PC-9 (cell line): ENCODE results near the gene NANOS3. TPM values are rescaled to one million over a fixed set of nuclear protein-coding genes. Genes with fewer than 3 reads are reported as not detected.

Experiments
- BruUV-seq: library from RNA; stranded (reverse); fragments of 400-500 nt; replicated peaks from 2 replicates; lab custom pipeline; 2021; lab: Mats Ljungman, UMichigan
- CTCF ChIA-PET: fragments of 300-600 bp; sonication (Branson Sonifier 250); formaldehyde crosslinking; loops from one replicate; lab custom pipeline; 2022; ENCODE audit warnings: antibody characterized with exemption; lab: Charles Lee
- POLR2A ChIA-PET: fragments of 300-600 bp; sonication (Branson Sonifier 250); formaldehyde crosslinking; loops from one replicate; lab custom pipeline; 2022; ENCODE audit warnings: antibody characterized with exemption; ENCODE audit not compliant: unreplicated experiment; lab: Charles Lee
- DNase-seq, 2 experiments: peaks; one replicate each; pipeline versions ENCODE4 v3.0.0 to v3.0.0-alpha.2; 2015 to 2022; ENCODE audit warnings: mixed read lengths in 1 of 2
- H2AFZ ChIP-seq: fragments of 200-600 bp; sonication (generic); 2 replicates; pipeline ENCODE4 v1.8.1; 2017; ENCODE audit warnings: antibody characterized with exemption
- H3F3A ChIP-seq: fragments of 200-600 bp; sonication (generic); 2 replicates; pipeline ENCODE4 v1.8.1; 2017; ENCODE audit warnings: antibody characterized with exemption, mild to moderate bottlenecking, low read depth; ENCODE audit not compliant: insufficient read depth
- H3K27ac ChIP-seq: fragments of 200-600 bp; sonication (generic); 2 replicates; pipeline ENCODE4 v1.6.1; 2016; ENCODE audit warnings: mixed run types
- H3K27me3 ChIP-seq: fragments of 200-600 bp; sonication (generic); 2 replicates; pipeline ENCODE4 v1.6.1; 2016; ENCODE audit warnings: low read depth, mixed run types; ENCODE audit not compliant: insufficient read depth
- H3K36me3 ChIP-seq: fragments of 200-600 bp; sonication (generic); 2 replicates; pipeline ENCODE4 v1.6.1; 2016; ENCODE audit warnings: low read depth, mixed run types
- H3K4me1 ChIP-seq: fragments of 200-600 bp; sonication (generic); replicated peaks from 2 replicates; pipeline ENCODE4 v1.6.1; 2016; ENCODE audit warnings: mixed run types; ENCODE audit not compliant: insufficient read depth
- H3K4me2 ChIP-seq: fragments of 200-600 bp; sonication (generic); 2 replicates; pipeline ENCODE4 v1.6.1; 2017; ENCODE audit warnings: mixed run types
- H3K4me3 ChIP-seq: fragments of 200-600 bp; sonication (generic); 2 replicates; pipeline ENCODE4 v1.6.1; 2016; ENCODE audit warnings: mixed run types
- H3K79me2 ChIP-seq: fragments of 200-600 bp; sonication (generic); 2 replicates; pipeline ENCODE4 v1.6.1; 2017; ENCODE audit warnings: low read depth, mixed run types
- H3K9me2 ChIP-seq: fragments of 200-600 bp; sonication (generic); 2 replicates; pipeline ENCODE4 v1.8.1; 2017; ENCODE audit warnings: mild to moderate bottlenecking; ENCODE audit not compliant: insufficient read depth
- H3K9me3 ChIP-seq: fragments of 200-600 bp; sonication (generic); 2 replicates; pipeline ENCODE4 v1.8.1; 2016; ENCODE audit warnings: low read depth; ENCODE audit not compliant: insufficient read depth
- H4K20me1 ChIP-seq: fragments of 200-600 bp; sonication (generic); 2 replicates; pipeline ENCODE4 v1.8.1; 2017; ENCODE audit not compliant: insufficient read depth
- EZH2 ChIP-seq: fragments of 200-600 bp; sonication (generic); IDR thresholded peaks from 2 replicates; pipeline ENCODE4 v1.8.0; 2017; ENCODE audit warnings: antibody characterized with exemption, low read depth
- intact Hi-C: fragments of 100-400 bp; cut with micrococcal nuclease; formaldehyde crosslinking; loops from one replicate; pipeline ENCODE4 v1.10.0; 2022; ENCODE audit not compliant: unreplicated experiment
- total RNA-seq: library from RNA; stranded (reverse); gene quantifications from 2 replicates; pipeline ENCODE4 v1.2.3, GENCODE V29; 2021
- TF ChIP-seq, protein P1 (sequence below): fragments of 200-600 bp; sonication (generic); conservative IDR thresholded peaks from 2 replicates; pipeline ENCODE4 v1.6.1; 2017; ENCODE audit warnings: mixed run types, antibody characterized with exemption, mild to moderate bottlenecking, moderate library complexity

NANOS3 gene
- total RNA-seq, 1 experiment from 2014 or later = 2.1 TPM

DNA sequence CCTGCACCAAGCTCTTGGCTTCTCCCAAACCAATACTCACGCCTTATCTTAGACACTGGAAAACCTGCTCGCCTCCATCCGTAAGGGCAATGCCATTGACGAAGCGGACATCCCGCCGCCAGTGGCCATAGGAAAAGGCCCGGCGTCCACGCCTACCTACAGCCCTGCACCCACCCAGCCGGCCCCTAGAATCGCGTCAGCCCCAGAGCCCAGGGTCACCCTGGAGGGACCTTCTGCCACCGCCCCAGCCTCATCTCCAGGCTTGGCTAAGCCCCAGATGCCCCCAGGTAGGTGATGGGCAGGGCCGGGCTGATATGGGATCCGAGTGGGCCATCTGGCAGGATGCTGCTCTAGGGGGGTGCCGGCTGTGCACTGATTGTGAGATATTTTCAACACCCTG lies 36.4 kb downstream of the NANOS3 start:
- POLR2A ChIA-PET = no interaction called here
- Histone ChIP-seq H3K27me3 (no peaks in the 10 kb centered on the region), H3K36me3 (peaks cover 49% of the 10 kb centered on the region), H2AFZ (no peak overlapping the region), H3K4me3 (no peak overlapping the region), H3K9me2 (no peaks in the 10 kb centered on the region), H4K20me1 (no peaks in the 10 kb centered on the region), H3F3A (peaks cover 25% of the 10 kb centered on the region), H3K27ac (no peak overlapping the region), H3K79me2 (0 out of 2 replicates have a peak, but pooled peaks cover 3% of the 10 kb centered on the region), H3K4me1 (no peaks in the 10 kb centered on the region), H3K4me2 (no peak overlapping the region), H3K9me3 (no peaks in the 10 kb centered on the region)
- no peak for TF ChIP-seq EZH2
- TF ChIP-seq, protein P1, sequence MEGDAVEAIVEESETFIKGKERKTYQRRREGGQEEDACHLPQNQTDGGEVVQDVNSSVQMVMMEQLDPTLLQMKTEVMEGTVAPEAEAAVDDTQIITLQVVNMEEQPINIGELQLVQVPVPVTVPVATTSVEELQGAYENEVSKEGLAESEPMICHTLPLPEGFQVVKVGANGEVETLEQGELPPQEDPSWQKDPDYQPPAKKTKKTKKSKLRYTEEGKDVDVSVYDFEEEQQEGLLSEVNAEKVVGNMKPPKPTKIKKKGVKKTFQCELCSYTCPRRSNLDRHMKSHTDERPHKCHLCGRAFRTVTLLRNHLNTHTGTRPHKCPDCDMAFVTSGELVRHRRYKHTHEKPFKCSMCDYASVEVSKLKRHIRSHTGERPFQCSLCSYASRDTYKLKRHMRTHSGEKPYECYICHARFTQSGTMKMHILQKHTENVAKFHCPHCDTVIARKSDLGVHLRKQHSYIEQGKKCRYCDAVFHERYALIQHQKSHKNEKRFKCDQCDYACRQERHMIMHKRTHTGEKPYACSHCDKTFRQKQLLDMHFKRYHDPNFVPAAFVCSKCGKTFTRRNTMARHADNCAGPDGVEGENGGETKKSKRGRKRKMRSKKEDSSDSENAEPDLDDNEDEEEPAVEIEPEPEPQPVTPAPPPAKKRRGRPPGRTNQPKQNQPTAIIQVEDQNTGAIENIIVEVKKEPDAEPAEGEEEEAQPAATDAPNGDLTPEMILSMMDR = no peak
- intact Hi-C loops = no loop called here
- CTCF ChIA-PET = no interaction called here
- no TSS peak for BruUV-seq
- DNase-seq = no peak

DNA sequence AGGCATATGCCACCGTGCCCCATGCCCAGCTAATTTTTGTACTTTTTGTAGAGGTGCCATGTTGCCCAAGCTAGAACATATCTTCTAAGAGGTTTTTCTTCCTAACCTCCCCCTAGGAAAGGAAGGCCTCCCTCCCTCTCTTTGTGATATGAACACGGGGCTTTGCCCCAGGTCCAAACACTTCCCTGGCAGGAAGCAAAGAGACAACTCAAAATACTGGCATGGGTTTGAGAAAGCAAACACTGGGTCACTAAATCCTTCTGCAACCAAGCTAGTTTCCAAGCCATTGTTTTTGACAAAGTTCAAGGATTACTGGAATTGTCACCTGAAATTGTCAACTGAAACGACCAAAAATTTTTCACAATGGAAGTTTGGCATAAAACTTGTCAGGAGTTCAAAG lies 37.8 kb downstream of the NANOS3 start:
- intact Hi-C loops = no loop called here
- no peaks in the 10 kb centered on the region for H4K20me1 ChIP-seq
- BruUV-seq = no TSS peak
- ChIA-PET CTCF (no interaction called here), POLR2A (no interaction called here)
- peaks cover 25% of the 10 kb centered on the region for H3F3A ChIP-seq
- H3K79me2 ChIP-seq = no peaks in the 10 kb centered on the region
- H3K4me3 ChIP-seq = no peak overlapping the region
- no peak for DNase-seq
- H3K27ac ChIP-seq = no peak overlapping the region
- H3K36me3 ChIP-seq = peaks cover 46% of the 10 kb centered on the region
- H3K27me3 ChIP-seq = no peaks in the 10 kb centered on the region
- H2AFZ ChIP-seq = no peak overlapping the region
- no peaks in the 10 kb centered on the region for H3K9me2 ChIP-seq
- no peaks in the 10 kb centered on the region for H3K4me1 ChIP-seq
- TF ChIP-seq EZH2 = no peak
- TF ChIP-seq, protein P1 = no peak
- no peak overlapping the region for H3K4me2 ChIP-seq
- H3K9me3 ChIP-seq = no peaks in the 10 kb centered on the region

DNA sequence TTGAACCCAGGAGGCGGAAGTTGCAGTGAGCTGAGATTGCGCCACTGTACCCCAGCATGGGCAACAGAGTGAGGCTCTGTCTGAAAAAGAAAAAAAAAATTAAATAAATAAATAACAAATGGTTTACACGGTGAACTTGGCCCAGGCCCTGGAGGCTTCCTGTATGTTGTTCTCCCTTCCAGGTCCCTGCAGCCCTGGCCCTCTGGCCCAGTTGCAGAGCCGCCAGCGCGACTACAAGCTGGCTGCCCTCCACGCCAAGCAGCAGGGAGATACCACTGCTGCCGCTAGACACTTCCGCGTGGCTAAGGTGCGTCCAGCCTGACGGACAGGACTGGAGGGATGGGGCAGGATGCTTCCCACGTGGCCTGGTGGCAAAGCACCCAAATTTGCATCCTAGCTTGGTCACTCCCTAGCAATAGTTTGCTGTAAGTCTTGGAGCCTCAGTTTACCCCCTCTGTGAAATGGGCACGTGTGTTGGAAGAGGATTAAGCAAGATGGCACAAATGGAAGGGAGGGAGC lies 41.0 kb downstream of the NANOS3 start:
- no peaks in the 10 kb centered on the region for H3K4me1 ChIP-seq
- CTCF ChIA-PET = no interaction called here
- BruUV-seq = no TSS peak
- H3K79me2 ChIP-seq = no peaks in the 10 kb centered on the region
- no peak overlapping the region for H2AFZ ChIP-seq
- H3F3A ChIP-seq = peaks cover 17% of the 10 kb centered on the region
- H3K9me2 ChIP-seq = no peaks in the 10 kb centered on the region
- H3K9me3 ChIP-seq = no peaks in the 10 kb centered on the region; the same call in 1 of the 2 replicates
- peaks cover 51% of the 10 kb centered on the region for H3K36me3 ChIP-seq
- POLR2A ChIA-PET = no interaction called here
- no peak for DNase-seq
- H3K4me2 ChIP-seq = no peak overlapping the region
- no peaks in the 10 kb centered on the region for H3K27me3 ChIP-seq
- H4K20me1 ChIP-seq = no peaks in the 10 kb centered on the region
- H3K27ac ChIP-seq = no peak overlapping the region
- H3K4me3 ChIP-seq = no peak overlapping the region
- no peak for TF ChIP-seq EZH2
- TF ChIP-seq, protein P1 = no peak
- intact Hi-C loops = no loop called here
